Measurements from ENCODE around the gene KCNC4.

Gene KCNC4

GRCh38 chr1:110230381-110231199 is 20.5 kb downstream of the KCNC4 start:
- TF ChIP-seq JUND (IDR thresholded peaks at IDR 0.05; ENCODE audit: low read depth) = no peak
- peak in 1 of 2 experiments; percentile 12 for DNase-seq (ENCODE audit: low read depth in 1 of 2, low spot score in 1 of 2)
- in situ Hi-C loops (cut with HindIII; ENCODE audit: low pct_unique_long_range_greater_than_20kb, low sequenced_read_pairs) = no loop called here

DNA sequence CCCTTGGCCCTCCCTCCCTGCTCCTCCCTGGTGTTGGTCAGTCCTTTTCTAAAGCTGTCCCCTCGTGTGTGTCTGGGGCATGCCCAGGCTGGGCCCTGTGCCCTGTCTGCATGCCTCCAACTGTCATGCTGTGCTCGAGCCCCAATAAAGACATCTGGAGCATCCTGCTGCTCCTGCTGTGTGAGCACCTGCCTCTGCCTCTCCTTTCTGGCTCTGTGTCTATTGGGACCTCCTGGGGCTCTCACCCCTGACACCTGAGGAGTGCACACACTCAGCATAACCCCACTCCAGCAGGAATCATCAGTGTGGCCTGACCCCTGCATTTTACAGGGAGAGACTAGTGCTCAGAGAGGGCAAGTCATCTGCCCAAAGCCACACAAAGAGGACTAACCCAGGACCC is 23.7 kb downstream of the KCNC4 start:
- in situ Hi-C loops (cut with HindIII; ENCODE audit: low pct_unique_long_range_greater_than_20kb, low sequenced_read_pairs) = no loop called here
- no peak for TF ChIP-seq JUND (IDR thresholded peaks at IDR 0.05; ENCODE audit: low read depth)
- DNase-seq (ENCODE audit: low read depth in 1 of 2, low spot score in 1 of 2) = no peak

DNA sequence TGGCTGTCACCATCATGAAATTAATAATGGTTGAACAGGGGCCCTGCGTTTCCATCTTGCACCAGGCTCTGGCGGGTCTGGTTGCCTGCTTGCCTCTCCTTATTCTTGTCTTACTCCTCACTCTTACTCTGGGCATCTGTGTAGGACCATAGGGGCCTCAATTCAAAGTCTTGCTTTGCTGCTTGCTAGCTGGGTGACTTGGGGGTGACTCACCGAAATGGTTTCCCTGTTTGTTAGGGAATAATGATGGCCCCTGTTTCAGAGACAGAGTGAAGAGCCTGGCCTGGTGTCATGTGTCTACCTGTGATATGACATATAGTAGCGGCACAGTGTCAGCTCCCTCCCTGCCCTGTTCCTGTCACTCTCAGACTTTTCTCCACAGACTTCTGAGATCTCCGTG is 24.6 kb downstream of the KCNC4 start:
- no peak for DNase-seq (ENCODE audit: low read depth in 1 of 2, low spot score in 1 of 2)
- no peak for TF ChIP-seq JUND (IDR thresholded peaks at IDR 0.05; ENCODE audit: low read depth)
- in situ Hi-C loops (cut with HindIII; ENCODE audit: low pct_unique_long_range_greater_than_20kb, low sequenced_read_pairs) = no loop called here

GRCh38 chr1:110235181-110235833 is 25.2 kb downstream of the KCNC4 start:
- DNase-seq (ENCODE audit: low read depth in 1 of 2, low spot score in 1 of 2) = no peak
- in situ Hi-C loops (cut with HindIII; ENCODE audit: low pct_unique_long_range_greater_than_20kb, low sequenced_read_pairs) = no loop called here
- TF ChIP-seq JUND (IDR thresholded peaks at IDR 0.05; ENCODE audit: low read depth) = no peak

- DNase-seq (ENCODE audit: low read depth in 1 of 2, low spot score in 1 of 2) = peak; percentile 15 to 60
- no peak for TF ChIP-seq JUND (IDR thresholded peaks at IDR 0.05; ENCODE audit: low read depth)
- in situ Hi-C loops (cut with HindIII; ENCODE audit: low pct_unique_long_range_greater_than_20kb, low sequenced_read_pairs) = no loop called here
These were observed 25.9 kb downstream of the KCNC4 start for GRCh38 chr1:110235834-110236682.

- no peak for TF ChIP-seq JUND (IDR thresholded peaks at IDR 0.05; ENCODE audit: low read depth)
- in situ Hi-C loops (cut with HindIII; ENCODE audit: low pct_unique_long_range_greater_than_20kb, low sequenced_read_pairs) = no loop called here
- DNase-seq (ENCODE audit: low read depth in 1 of 2, low spot score in 1 of 2) = no peak
These were observed 27.5 kb downstream of the KCNC4 start for GRCh38 chr1:110237386-110238152.

- TF ChIP-seq JUND (IDR thresholded peaks at IDR 0.05; ENCODE audit: low read depth) = no peak
- in situ Hi-C loops (cut with HindIII; ENCODE audit: low pct_unique_long_range_greater_than_20kb, low sequenced_read_pairs) = no loop called here
- DNase-seq (ENCODE audit: low read depth in 1 of 2, low spot score in 1 of 2) = no peak
These were observed 29.6 kb downstream of the KCNC4 start for GRCh38 chr1:110239441-110240430.

GRCh38 chr1:110240476-110241210 is 30.5 kb downstream of the KCNC4 start:
- TF ChIP-seq JUND (IDR thresholded peaks at IDR 0.05; ENCODE audit: low read depth) = no peak
- peak in 1 of 2 experiments; percentile 20 for DNase-seq (ENCODE audit: low read depth in 1 of 2, low spot score in 1 of 2)
- in situ Hi-C loops (cut with HindIII; ENCODE audit: low pct_unique_long_range_greater_than_20kb, low sequenced_read_pairs) = no loop called here

GRCh38 chr1:110241516-110241915 is 31.4 kb downstream of the KCNC4 start:
- in situ Hi-C loops (cut with HindIII; ENCODE audit: low pct_unique_long_range_greater_than_20kb, low sequenced_read_pairs) = no loop called here
- no peak for DNase-seq (ENCODE audit: low read depth in 1 of 2, low spot score in 1 of 2)
- no peak for TF ChIP-seq JUND (IDR thresholded peaks at IDR 0.05; ENCODE audit: low read depth)

DNA sequence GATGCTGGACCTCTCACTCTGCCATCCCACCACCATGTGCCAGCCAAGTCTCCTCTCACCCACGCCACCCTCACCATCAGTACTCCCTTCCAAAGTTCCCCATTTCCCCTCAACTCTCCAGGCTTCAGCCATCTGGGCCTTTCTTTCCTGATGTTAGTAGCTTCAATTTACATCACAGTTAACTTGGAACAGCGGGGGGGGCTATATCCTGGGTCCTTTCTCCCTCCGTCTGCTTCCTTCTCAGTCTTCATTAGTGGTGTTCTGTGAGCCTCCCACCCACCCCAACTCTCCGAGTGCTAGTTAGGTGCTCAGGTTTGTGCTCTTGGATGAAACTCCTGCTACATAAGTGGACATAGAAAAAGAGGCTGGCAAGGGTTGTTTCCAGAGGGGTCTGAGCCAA is 31.9 kb downstream of the KCNC4 start:
- TF ChIP-seq JUND (IDR thresholded peaks at IDR 0.05; ENCODE audit: low read depth) = no peak

More for the DNA sequence above, 31.9 kb downstream of the KCNC4 start:
- in situ Hi-C loops (cut with HindIII; ENCODE audit: low pct_unique_long_range_greater_than_20kb, low sequenced_read_pairs) = no loop called here
- DNase-seq (ENCODE audit: low read depth in 1 of 2, low spot score in 1 of 2) = no peak
